CD4-positive, CD25-positive, alpha-beta regulatory T cell (primary cell): ENCODE measurements around the gene ZBTB18. TPM values are rescaled to one million over a fixed set of nuclear protein-coding genes. Genes with fewer than 3 reads are reported as not detected.

Experiments
- ATAC-seq, 2 donors: fragments of 150-1000 bp; cut with Tn5 transposase; one replicate each; pipeline ENCODE4 v1.10.0; 2021; ENCODE audit warnings: low read depth in 2 of 2, moderate number of reproducible peaks in 2 of 2, moderate library complexity in 1 of 2
- DNase-seq, 3 donors: peaks; one replicate each; pipeline versions ENCODE4 v3.0.0 to v3.0.0-alpha.2; 2012 to 2022; ENCODE audit warnings: mixed read lengths in 1 of 3
- H3K27ac ChIP-seq: one replicate; pipeline ENCODE4 v1.7.0; 2013; ENCODE audit warnings: mild to moderate bottlenecking, low read length; ENCODE audit not compliant: insufficient read depth, poor library complexity, severe bottlenecking
- H3K27me3 ChIP-seq: one replicate; pipeline ENCODE4 v1.7.0; 2013; ENCODE audit warnings: low read length; ENCODE audit not compliant: control insufficient read depth, insufficient read depth
- H3K36me3 ChIP-seq: one replicate; pipeline ENCODE4 v1.7.0; 2013; ENCODE audit warnings: mild to moderate bottlenecking, low read length, moderate library complexity; ENCODE audit not compliant: control insufficient read depth, insufficient read depth
- H3K4me1 ChIP-seq: 2 replicates; pipeline ENCODE4 v1.7.0; 2013; ENCODE audit warnings: mild to moderate bottlenecking, low read length; ENCODE audit not compliant: insufficient read depth, control insufficient read depth, poor library complexity, severe bottlenecking
- H3K4me3 ChIP-seq: one replicate; pipeline ENCODE4 v1.7.0; 2013; ENCODE audit warnings: low read depth, mild to moderate bottlenecking, low read length, moderate library complexity
- H3K9me3 ChIP-seq, 2 experiments: 1 replicate in 1 of 2; 2 replicates in 1 of 2; pipeline ENCODE4 v1.7.0; 2013; ENCODE audit warnings: low read length in 2 of 2, mild to moderate bottlenecking in 1 of 2, moderate library complexity in 1 of 2; ENCODE audit not compliant: control insufficient read depth in 2 of 2
- H3K27ac Mint-ChIP-seq, 3 donors: one replicate each; pipeline ENCODE4 v1.8.0; 2020 to 2022; ENCODE audit warnings: mild to moderate bottlenecking in 3 of 3, mixed read lengths in 3 of 3, moderate library complexity in 2 of 3
- H3K27me3 Mint-ChIP-seq: one replicate; pipeline ENCODE4 v1.8.0; 2022; ENCODE audit warnings: mild to moderate bottlenecking, mixed read lengths
- H3K36me3 Mint-ChIP-seq: one replicate; pipeline ENCODE4 v1.8.0; 2020; ENCODE audit warnings: mixed read lengths
- H3K4me1 Mint-ChIP-seq, 4 donors: one replicate each; pipeline ENCODE4 v1.8.0; 2020 to 2022; ENCODE audit warnings: mixed read lengths in 4 of 4, mild to moderate bottlenecking in 1 of 4
- H3K4me3 Mint-ChIP-seq, 4 donors: one replicate each; pipeline ENCODE4 v1.8.0; 2020 to 2022; ENCODE audit warnings: mild to moderate bottlenecking in 4 of 4, mixed read lengths in 4 of 4, moderate library complexity in 3 of 4
- H3K9me3 Mint-ChIP-seq, 7 donors: one replicate each; pipeline ENCODE4 v1.8.0; 2020 to 2022; ENCODE audit warnings: mixed read lengths in 7 of 7, mild to moderate bottlenecking in 3 of 7, moderate library complexity in 2 of 7
- polyA plus RNA-seq, 4 donors: library from polyadenylated mRNA; unstranded; fragments of 300-500 nt; fragmentation: Illumina TruSeq; gene quantifications; one replicate each; pipeline ENCODE4 v1.2.3, GENCODE V29; 2021
- total RNA-seq: library from RNA; stranded (reverse); gene quantifications from one replicate; pipeline ENCODE4 v1.2.3, GENCODE V29; 2022

Gene ZBTB18
- total and polyA plus RNA-seq, 5 donors from 2014 or later, result 0.76 to 21.7 (median 2.0) TPM

- H3K4me1 Mint-ChIP-seq, result no peaks in the 10 kb centered on the region
- H3K27me3 ChIP-seq, result peaks cover 7% of the 10 kb centered on the region
- H3K9me3 Mint-ChIP-seq, result peaks cover 0 to 2% (median 0%) of the 10 kb centered on the region in 7 donors
- no peaks in the 10 kb centered on the region for H3K4me1 ChIP-seq
- H3K27ac ChIP-seq, result no peak overlapping the region
- no peak for DNase-seq
- H3K4me3 Mint-ChIP-seq, result no peak overlapping the region
- no peaks in the 10 kb centered on the region for H3K36me3 ChIP-seq
- no peak overlapping the region for H3K27ac Mint-ChIP-seq
- no peak for ATAC-seq
- no peaks in the 10 kb centered on the region for H3K36me3 Mint-ChIP-seq
- H3K9me3 ChIP-seq, result no peaks in the 10 kb centered on the region
- H3K4me3 ChIP-seq, result no peak overlapping the region
- H3K27me3 Mint-ChIP-seq, result peaks cover 29% of the 10 kb centered on the region
These were observed 34.8 kb downstream of the ZBTB18 start for GRCh38 chr1:244085891-244086290.

GRCh38 chr1:244087021-244087560, 36.0 kb downstream of the ZBTB18 start:
- H3K27me3 ChIP-seq, result peaks cover 7% of the 10 kb centered on the region
- ATAC-seq (no peak), DNase-seq (no peak)
- Mint-ChIP-seq H3K27ac (peak overlapping the region in 1 of 3 donors; percentile 60), H3K9me3 (peaks cover 0 to 2% (median 0%) of the 10 kb centered on the region in 7 donors), H3K27me3 (peaks cover 29% of the 10 kb centered on the region), H3K4me3 (no peak overlapping the region), H3K36me3 (no peaks in the 10 kb centered on the region), H3K4me1 (no peaks in the 10 kb centered on the region)
- H3K36me3 ChIP-seq, result no peaks in the 10 kb centered on the region
- H3K9me3 ChIP-seq, result no peaks in the 10 kb centered on the region
- H3K4me1 ChIP-seq, result no peaks in the 10 kb centered on the region
- H3K4me3 ChIP-seq, result no peak overlapping the region
- H3K27ac ChIP-seq, result no peak overlapping the region

GRCh38 chr1:244087611-244088010, 36.5 kb downstream of the ZBTB18 start:
- DNase-seq (no peak), ATAC-seq (no peak)
- Mint-ChIP-seq H3K27me3 (peaks cover 25% of the 10 kb centered on the region), H3K36me3 (no peaks in the 10 kb centered on the region), H3K4me1 (peaks cover 0 to 2% (median 0%) of the 10 kb centered on the region in 4 donors), H3K27ac (no peak overlapping the region), H3K4me3 (no peak overlapping the region), H3K9me3 (peaks cover 0 to 2% (median 0%) of the 10 kb centered on the region in 7 donors)
- Histone ChIP-seq H3K27me3 (peaks cover 3% of the 10 kb centered on the region), H3K4me3 (no peak overlapping the region), H3K4me1 (no peaks in the 10 kb centered on the region), H3K9me3 (no peaks in the 10 kb centered on the region), H3K27ac (no peak overlapping the region), H3K36me3 (no peaks in the 10 kb centered on the region)

- H3K36me3 Mint-ChIP-seq, result no peaks in the 10 kb centered on the region
- Histone ChIP-seq H3K36me3 (no peaks in the 10 kb centered on the region), H3K27me3 (no peaks in the 10 kb centered on the region), H3K9me3 (no peaks in the 10 kb centered on the region), H3K4me1 (no peaks in the 10 kb centered on the region), H3K27ac (no peak overlapping the region), H3K4me3 (no peak overlapping the region)
- DNase-seq (no peak), ATAC-seq (no peak)
- H3K4me1 Mint-ChIP-seq, result peaks cover 0 to 6% (median 0%) of the 10 kb centered on the region in 4 donors
- no peak overlapping the region for H3K4me3 Mint-ChIP-seq
- peaks cover 0 to 2% (median 0%) of the 10 kb centered on the region in 7 donors for H3K9me3 Mint-ChIP-seq
- H3K27me3 Mint-ChIP-seq, result peaks cover 20% of the 10 kb centered on the region
- H3K27ac Mint-ChIP-seq, result no peak overlapping the region
These were observed 37.1 kb downstream of the ZBTB18 start for GRCh38 chr1:244088161-244088560.

- DNase-seq, result no peak
- Mint-ChIP-seq H3K4me3 (no peak overlapping the region), H3K27me3 (peaks cover 14% of the 10 kb centered on the region), H3K36me3 (no peaks in the 10 kb centered on the region), H3K27ac (no peak overlapping the region), H3K9me3 (peaks cover 0 to 2% (median 0%) of the 10 kb centered on the region in 7 donors), H3K4me1 (peaks cover 0 to 6% (median 0%) of the 10 kb centered on the region in 4 donors)
- H3K27me3 ChIP-seq, result no peaks in the 10 kb centered on the region
- no peaks in the 10 kb centered on the region for H3K9me3 ChIP-seq
- H3K27ac ChIP-seq, result no peak overlapping the region
- ATAC-seq, result no peak
- H3K4me3 ChIP-seq, result no peak overlapping the region
- H3K4me1 ChIP-seq, result no peaks in the 10 kb centered on the region
- H3K36me3 ChIP-seq, result no peaks in the 10 kb centered on the region
These were observed 38.5 kb downstream of the ZBTB18 start for GRCh38 chr1:244089561-244089960.

- no peak overlapping the region for H3K27ac Mint-ChIP-seq
These were observed 39.6 kb downstream of the ZBTB18 start for GRCh38 chr1:244090645-244091044.

GRCh38 chr1:244092293-244092963, 41.3 kb downstream of the ZBTB18 start:
- Histone ChIP-seq H3K4me1 (no peaks in the 10 kb centered on the region), H3K36me3 (no peaks in the 10 kb centered on the region), H3K27me3 (no peaks in the 10 kb centered on the region), H3K9me3 (no peaks in the 10 kb centered on the region), H3K27ac (no peak overlapping the region), H3K4me3 (no peak overlapping the region)
- no peaks in the 10 kb centered on the region for H3K9me3 Mint-ChIP-seq
- peaks cover 0 to 6% (median 0%) of the 10 kb centered on the region in 4 donors for H3K4me1 Mint-ChIP-seq
- peaks cover 8% of the 10 kb centered on the region for H3K27me3 Mint-ChIP-seq
- no peaks in the 10 kb centered on the region for H3K36me3 Mint-ChIP-seq
- DNase-seq (no peak), ATAC-seq (no peak)
- no peak overlapping the region for H3K4me3 Mint-ChIP-seq
- peak overlapping the region in 1 of 3 donors; percentile 39 for H3K27ac Mint-ChIP-seq

More at GRCh38 chr1:244090645-244091044, 39.6 kb downstream of the ZBTB18 start:
- no peaks in the 10 kb centered on the region for H3K4me1 ChIP-seq
- Mint-ChIP-seq H3K27me3 (peaks cover 8% of the 10 kb centered on the region), H3K36me3 (no peaks in the 10 kb centered on the region), H3K4me3 (no peak overlapping the region), H3K9me3 (peaks cover 0 to 2% (median 0%) of the 10 kb centered on the region in 7 donors), H3K4me1 (peaks cover 0 to 6% (median 0%) of the 10 kb centered on the region in 4 donors)
- H3K9me3 ChIP-seq, result no peaks in the 10 kb centered on the region
- H3K36me3 ChIP-seq, result no peaks in the 10 kb centered on the region
- ATAC-seq (no peak), DNase-seq (no peak)
- H3K27ac ChIP-seq, result no peak overlapping the region
- H3K4me3 ChIP-seq, result no peak overlapping the region
- H3K27me3 ChIP-seq, result no peaks in the 10 kb centered on the region
